HG03045 (cell line): ENCODE results near the gene CERKL.

Experiments used
- ATAC-seq: cut with Tn5 transposase; IDR thresholded peaks from one replicate; pipeline ENCODE4 v1.9.1; 2021; ENCODE audit warnings: mild to moderate bottlenecking, moderate library complexity; ENCODE audit not compliant: unreplicated experiment

Gene CERKL

GRCh38 chr2:181578829-181579228 is 78.1 kb downstream of the CERKL start:
- no peak for ATAC-seq

- no peak for ATAC-seq
These were observed 80.5 kb downstream of the CERKL start for GRCh38 chr2:181576431-181576830.

GRCh38 chr2:181575650-181576025 is 81.3 kb downstream of the CERKL start:
- no peak for ATAC-seq

- no peak for ATAC-seq
These were observed 81.8 kb downstream of the CERKL start for GRCh38 chr2:181575024-181575649.

- ATAC-seq: no peak
These were observed 82.6 kb downstream of the CERKL start for GRCh38 chr2:181574321-181574720.

GRCh38 chr2:181573140-181573736 is 83.7 kb downstream of the CERKL start:
- no peak for ATAC-seq

- no peak for ATAC-seq
These were observed 85.9 kb downstream of the CERKL start for GRCh38 chr2:181570833-181571661.

- ATAC-seq: no peak
These were observed 86.8 kb downstream of the CERKL start for GRCh38 chr2:181570059-181570458.

- no peak for ATAC-seq
These were observed 90.4 kb downstream of the CERKL start for GRCh38 chr2:181566334-181567032.

- ATAC-seq: no peak
These were observed 93.7 kb downstream of the CERKL start for GRCh38 chr2:181563101-181563692.

- ATAC-seq: no peak
These were observed 98.5 kb downstream of the CERKL start for GRCh38 chr2:181558371-181558770.

- ATAC-seq: no peak
These were observed 102.7 kb downstream of the CERKL start for GRCh38 chr2:181554061-181554830.

- ATAC-seq: no peak
These were observed 103.7 kb downstream of the CERKL start for GRCh38 chr2:181553244-181553643.

GRCh38 chr2:181552808-181553207 is 104.1 kb downstream of the CERKL start:
- no peak for ATAC-seq

GRCh38 chr2:181546086-181546485 is 110.8 kb downstream of the CERKL start:
- ATAC-seq: no peak

GRCh38 chr2:181542170-181542569 is 114.7 kb downstream of the CERKL start:
- no peak for ATAC-seq

GRCh38 chr2:181540421-181540820 is 116.5 kb downstream of the CERKL start:
- no peak for ATAC-seq

GRCh38 chr2:181536730-181537129 is 120.2 kb downstream of the CERKL start:
- ATAC-seq: no peak

GRCh38 chr2:181528441-181528840 is 128.5 kb downstream of the CERKL start:
- ATAC-seq: no peak

GRCh38 chr2:181527058-181527457 is 129.8 kb downstream of the CERKL start:
- ATAC-seq: no peak
